Measurements from ENCODE around the gene HS3ST5.

The HS3ST5 gene

DNA sequence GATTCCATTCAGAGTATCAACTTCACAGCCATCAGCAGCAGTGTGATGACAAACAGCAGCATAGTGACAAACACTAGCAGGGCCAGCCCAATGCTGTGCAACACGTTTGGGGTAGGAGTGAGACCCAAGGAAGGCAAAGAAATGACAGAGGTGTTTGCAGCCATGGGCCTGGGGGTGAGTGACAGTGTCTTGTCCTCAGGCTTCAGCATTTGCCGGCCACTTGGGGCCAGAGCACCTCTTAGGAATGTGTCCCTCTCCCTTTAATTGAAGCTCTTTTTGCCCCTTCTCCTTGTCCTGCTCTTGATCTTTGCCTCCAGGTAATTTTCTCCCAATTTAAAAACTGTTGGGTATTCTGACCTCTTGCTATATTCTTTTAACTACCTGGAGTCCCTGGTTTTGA is 84.4 kb downstream of the HS3ST5 start:
- Histone ChIP-seq H3K4me1 (no peaks in the 10 kb centered on the region), H3K9me3 (no peaks in the 10 kb centered on the region), H3K36me3 (no peaks in the 10 kb centered on the region), H3K4me3 (no peak overlapping the region), H3K27ac (no peak overlapping the region), H3K27me3 (no peaks in the 10 kb centered on the region)
- DNase-seq, result no peak
- intact Hi-C loops (cut with DNase I; ENCODE audit: low total_unique reads), result no loop called here
- TF ChIP-seq, protein P1, sequence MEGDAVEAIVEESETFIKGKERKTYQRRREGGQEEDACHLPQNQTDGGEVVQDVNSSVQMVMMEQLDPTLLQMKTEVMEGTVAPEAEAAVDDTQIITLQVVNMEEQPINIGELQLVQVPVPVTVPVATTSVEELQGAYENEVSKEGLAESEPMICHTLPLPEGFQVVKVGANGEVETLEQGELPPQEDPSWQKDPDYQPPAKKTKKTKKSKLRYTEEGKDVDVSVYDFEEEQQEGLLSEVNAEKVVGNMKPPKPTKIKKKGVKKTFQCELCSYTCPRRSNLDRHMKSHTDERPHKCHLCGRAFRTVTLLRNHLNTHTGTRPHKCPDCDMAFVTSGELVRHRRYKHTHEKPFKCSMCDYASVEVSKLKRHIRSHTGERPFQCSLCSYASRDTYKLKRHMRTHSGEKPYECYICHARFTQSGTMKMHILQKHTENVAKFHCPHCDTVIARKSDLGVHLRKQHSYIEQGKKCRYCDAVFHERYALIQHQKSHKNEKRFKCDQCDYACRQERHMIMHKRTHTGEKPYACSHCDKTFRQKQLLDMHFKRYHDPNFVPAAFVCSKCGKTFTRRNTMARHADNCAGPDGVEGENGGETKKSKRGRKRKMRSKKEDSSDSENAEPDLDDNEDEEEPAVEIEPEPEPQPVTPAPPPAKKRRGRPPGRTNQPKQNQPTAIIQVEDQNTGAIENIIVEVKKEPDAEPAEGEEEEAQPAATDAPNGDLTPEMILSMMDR (IDR thresholded peaks at IDR 0.05), result no peak

DNA sequence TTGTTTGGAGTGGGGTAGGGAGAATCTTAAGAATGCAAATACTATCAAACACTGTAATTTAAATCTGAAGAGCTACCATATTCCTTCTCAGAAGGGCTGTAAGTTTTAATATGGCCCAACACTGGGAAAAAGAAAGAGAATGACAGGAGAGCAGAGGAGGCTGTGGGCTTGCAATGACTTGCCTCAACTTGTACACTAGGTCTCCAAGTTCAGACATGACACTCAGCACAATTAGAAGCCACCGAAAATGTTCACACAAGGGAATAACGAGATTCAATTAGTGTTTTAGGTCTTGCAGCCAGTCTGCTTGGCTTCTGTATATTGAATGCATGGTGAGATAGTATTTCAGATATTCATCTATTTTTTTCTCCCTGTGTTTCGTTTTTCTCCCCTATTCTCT is 89.4 kb downstream of the HS3ST5 start:
- Histone ChIP-seq H3K4me3 (no peak overlapping the region), H3K9me3 (no peaks in the 10 kb centered on the region), H3K4me1 (no peaks in the 10 kb centered on the region), H3K27me3 (no peaks in the 10 kb centered on the region), H3K36me3 (no peaks in the 10 kb centered on the region), H3K27ac (no peak overlapping the region)
- DNase-seq, result no peak
- TF ChIP-seq, protein P1 (IDR thresholded peaks at IDR 0.05), result no peak
- intact Hi-C loops (cut with DNase I; ENCODE audit: low total_unique reads), result no loop called here

DNA sequence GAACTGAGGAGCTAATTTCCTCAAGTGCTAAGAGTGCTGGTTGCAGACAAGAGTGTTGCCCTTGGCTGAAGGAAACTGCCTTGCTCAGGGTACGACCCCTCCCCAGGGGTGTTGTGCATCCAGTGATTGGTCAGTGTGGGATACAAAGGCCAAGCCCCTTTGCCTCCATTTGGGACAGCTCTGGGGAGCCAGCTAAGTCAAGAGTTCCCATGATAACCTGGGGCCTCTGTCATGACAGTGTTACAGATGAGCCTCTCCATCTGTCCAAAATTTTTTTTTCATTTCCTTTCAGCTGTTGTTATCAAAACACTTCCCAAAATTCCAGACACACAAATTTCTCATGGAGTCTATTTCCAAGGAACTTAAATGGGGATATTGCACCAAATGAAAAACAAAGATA is 93.3 kb downstream of the HS3ST5 start:
- TF ChIP-seq, protein P1 (IDR thresholded peaks at IDR 0.05), result no peak
- Histone ChIP-seq H3K4me3 (no peak overlapping the region), H3K27me3 (no peaks in the 10 kb centered on the region), H3K4me1 (no peaks in the 10 kb centered on the region), H3K9me3 (no peaks in the 10 kb centered on the region), H3K36me3 (no peaks in the 10 kb centered on the region), H3K27ac (no peak overlapping the region)
- intact Hi-C loops (cut with DNase I; ENCODE audit: low total_unique reads), result no loop called here
- no peak for DNase-seq

DNA sequence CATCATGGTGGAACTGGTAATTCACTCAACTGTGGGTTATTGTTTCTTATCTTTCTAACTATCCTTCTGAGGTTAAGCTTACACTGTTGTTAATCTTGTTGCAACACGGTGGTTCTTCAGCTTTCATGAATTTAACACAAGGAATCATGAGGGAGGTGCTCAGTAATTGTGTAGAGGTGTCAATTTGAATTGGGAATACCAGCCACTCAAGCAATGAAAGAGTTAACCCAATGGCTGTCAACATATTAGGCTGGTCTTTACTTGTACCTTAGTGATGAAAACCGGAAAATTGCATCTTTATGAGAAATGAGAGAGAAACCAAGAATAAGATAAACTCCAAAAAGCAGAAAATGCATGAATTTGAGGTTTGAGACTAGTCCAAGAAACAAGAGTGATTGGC is 95.7 kb downstream of the HS3ST5 start:
- H3K27me3 ChIP-seq, result no peaks in the 10 kb centered on the region
- H3K36me3 ChIP-seq, result no peaks in the 10 kb centered on the region
- intact Hi-C loops (cut with DNase I; ENCODE audit: low total_unique reads), result no loop called here
- no peak overlapping the region for H3K4me3 ChIP-seq
- TF ChIP-seq, protein P1 (IDR thresholded peaks at IDR 0.05), result no peak
- H3K27ac ChIP-seq, result no peak overlapping the region
- no peaks in the 10 kb centered on the region for H3K4me1 ChIP-seq
- no peak for DNase-seq
- H3K9me3 ChIP-seq, result no peaks in the 10 kb centered on the region

DNA sequence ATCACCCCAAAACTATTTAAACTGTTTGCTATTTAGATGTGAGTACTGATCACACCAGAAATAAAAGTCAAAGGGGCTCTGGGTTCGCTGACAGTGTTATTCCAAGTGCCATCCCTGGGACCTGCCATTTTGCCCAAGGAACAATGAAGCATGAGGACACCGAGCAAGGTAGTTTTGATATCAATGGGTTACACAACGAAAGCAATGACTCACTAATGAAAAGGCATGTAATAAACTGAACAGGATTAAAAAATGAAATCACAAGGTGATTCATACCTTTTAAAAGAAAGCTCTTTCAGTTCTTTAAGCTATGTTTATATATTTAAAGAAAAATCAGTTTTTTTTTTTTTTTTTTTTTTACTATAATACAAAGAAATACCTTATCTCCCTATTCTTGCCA is 102.0 kb downstream of the HS3ST5 start:
- Histone ChIP-seq H3K27ac (no peak overlapping the region), H3K4me1 (no peaks in the 10 kb centered on the region), H3K27me3 (no peaks in the 10 kb centered on the region), H3K36me3 (no peaks in the 10 kb centered on the region), H3K4me3 (no peak overlapping the region), H3K9me3 (no peaks in the 10 kb centered on the region)
- TF ChIP-seq, protein P1 (IDR thresholded peaks at IDR 0.05), result no peak
- intact Hi-C loops (cut with DNase I; ENCODE audit: low total_unique reads), result no loop called here
- no peak for DNase-seq

DNA sequence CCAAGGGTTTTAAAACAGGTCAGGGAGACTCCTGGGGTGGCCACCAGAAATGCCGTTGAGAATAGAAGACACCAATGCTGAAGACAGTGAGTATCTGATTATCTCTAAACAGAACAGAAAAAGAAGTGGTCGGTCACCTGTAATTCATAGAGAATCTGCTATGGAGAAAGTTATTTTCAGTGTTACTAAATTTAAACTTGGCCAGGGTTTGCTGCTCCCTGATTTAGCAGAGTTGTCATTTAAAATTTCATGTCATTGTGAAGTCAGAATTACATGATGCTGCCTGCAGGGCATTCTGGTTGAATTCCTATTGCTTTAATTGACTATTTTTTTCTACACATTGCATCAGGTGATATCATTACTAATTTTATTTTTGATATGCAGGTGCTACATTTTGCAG is 114.1 kb downstream of the HS3ST5 start:
- H3K27me3 ChIP-seq, result no peaks in the 10 kb centered on the region
- no peak overlapping the region for H3K27ac ChIP-seq
- no peaks in the 10 kb centered on the region for H3K36me3 ChIP-seq
- no peak overlapping the region for H3K4me3 ChIP-seq
- TF ChIP-seq, protein P1 (IDR thresholded peaks at IDR 0.05), result no peak
- H3K9me3 ChIP-seq, result no peaks in the 10 kb centered on the region
- no peaks in the 10 kb centered on the region for H3K4me1 ChIP-seq
- no peak for DNase-seq
- intact Hi-C loops (cut with DNase I; ENCODE audit: low total_unique reads), result no loop called here
